Activated CD4-positive, alpha-beta T cell treated with anti-CD3 and anti-CD28 coated beads, Interleukin-2, amount 10 ng/mL, durations not matched to agents 7 days and 5 days (primary cell): ENCODE results near the gene PKD1. TPM values are rescaled to one million over a fixed set of nuclear protein-coding genes. Genes with fewer than 3 reads are reported as not detected.

Source experiments
- CTCF ChIA-PET: fragments of 350-600 bp; sonication (Branson Sonifier 250); formaldehyde crosslinking; loops from one replicate; lab custom pipeline; 2021; ENCODE audit warnings: antibody characterized with exemption; lab: Charles Lee
- POLR2A ChIA-PET: fragments of 350-600 bp; sonication (Branson Sonifier 250); formaldehyde crosslinking; loops from one replicate; lab custom pipeline; 2021; ENCODE audit warnings: antibody characterized with exemption; lab: Charles Lee
- DNase-seq: peaks from one replicate; pipeline ENCODE4 v3.0.0-alpha.2; 2020
- H3K27ac Mint-ChIP-seq: one replicate; pipeline ENCODE4 v1.8.0; 2021; ENCODE audit warnings: mild to moderate bottlenecking, moderate library complexity, mixed read lengths
- H3K27me3 Mint-ChIP-seq: one replicate; pipeline ENCODE4 v1.8.0; 2021; ENCODE audit warnings: mixed read lengths
- H3K36me3 Mint-ChIP-seq: one replicate; pipeline ENCODE4 v1.8.0; 2021; ENCODE audit warnings: low read depth, mixed read lengths
- H3K4me1 Mint-ChIP-seq: one replicate; pipeline ENCODE4 v1.8.0; 2021; ENCODE audit warnings: mixed read lengths
- H3K4me3 Mint-ChIP-seq: one replicate; pipeline ENCODE4 v1.8.0; 2021; ENCODE audit warnings: mild to moderate bottlenecking, moderate library complexity, mixed read lengths
- H3K9me3 Mint-ChIP-seq: one replicate; pipeline ENCODE4 v1.8.0; 2021; ENCODE audit warnings: mixed read lengths
- total RNA-seq, 2 experiments: library from RNA; stranded (reverse); gene quantifications; one replicate each; pipeline ENCODE4 v1.2.3, GENCODE V29; 2021

The PKD1 gene
- total RNA-seq, 2 experiments from 2014 or later = 72.9 to 77.2 TPM

- no peak for DNase-seq
- ChIA-PET CTCF (no interaction called here), POLR2A (no interaction called here)
- Mint-ChIP-seq H3K27ac (no peak overlapping the region), H3K27me3 (no peaks in the 10 kb centered on the region), H3K9me3 (no peaks in the 10 kb centered on the region), H3K36me3 (peaks cover 4% of the 10 kb centered on the region), H3K4me1 (no peaks in the 10 kb centered on the region), H3K4me3 (no peak overlapping the region)
Observed at GRCh38 chr16:2176047-2176446, 40.3 kb upstream of the PKD1 start.

GRCh38 chr16:2175454-2175853 is 39.8 kb upstream of the PKD1 start:
- DNase-seq = no peak
- Mint-ChIP-seq H3K9me3 (no peaks in the 10 kb centered on the region), H3K36me3 (peaks cover 4% of the 10 kb centered on the region), H3K27me3 (no peaks in the 10 kb centered on the region), H3K27ac (no peak overlapping the region), H3K4me3 (no peak overlapping the region), H3K4me1 (no peaks in the 10 kb centered on the region)
- ChIA-PET POLR2A (no interaction called here), CTCF (no interaction called here)

GRCh38 chr16:2174396-2175131 is 38.9 kb upstream of the PKD1 start:
- Mint-ChIP-seq H3K4me3 (no peak overlapping the region), H3K4me1 (no peaks in the 10 kb centered on the region), H3K27me3 (no peaks in the 10 kb centered on the region), H3K36me3 (peaks cover 4% of the 10 kb centered on the region), H3K27ac (no peak overlapping the region), H3K9me3 (no peaks in the 10 kb centered on the region)
- no peak for DNase-seq
- ChIA-PET POLR2A (no interaction called here), CTCF (interaction anchor here (1.0 kb wide), 1 partner anchor 73 kb away, joined by 4 read pairs; no protein-coding TSS in a partner anchor)

DNA sequence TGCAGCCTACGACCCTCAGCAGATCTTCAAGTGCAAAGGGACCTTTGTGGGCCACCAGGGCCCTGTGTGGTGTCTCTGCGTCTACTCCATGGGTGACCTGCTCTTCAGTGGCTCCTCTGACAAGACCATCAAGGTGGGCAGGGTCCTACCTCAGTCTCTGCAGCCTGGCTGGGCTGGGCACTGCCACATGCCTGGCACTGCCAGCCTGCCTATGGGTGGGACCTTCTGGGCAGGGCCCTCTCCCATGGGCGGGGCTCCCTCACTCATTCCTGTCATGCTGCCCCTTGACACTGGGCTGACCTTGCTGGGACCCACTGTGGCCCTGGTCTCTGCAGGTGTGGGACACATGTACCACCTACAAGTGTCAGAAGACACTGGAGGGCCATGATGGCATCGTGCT is 38.2 kb upstream of the PKD1 start:
- Mint-ChIP-seq H3K4me3 (no peak overlapping the region), H3K36me3 (peaks cover 4% of the 10 kb centered on the region), H3K27me3 (no peaks in the 10 kb centered on the region), H3K27ac (no peak overlapping the region), H3K4me1 (no peaks in the 10 kb centered on the region), H3K9me3 (no peaks in the 10 kb centered on the region)
- no peak for DNase-seq
- POLR2A ChIA-PET = no interaction called here
- CTCF ChIA-PET = interaction anchor here (1.0 kb wide), 1 partner anchor 73 kb away, joined by 4 read pairs; no protein-coding TSS in a partner anchor

DNA sequence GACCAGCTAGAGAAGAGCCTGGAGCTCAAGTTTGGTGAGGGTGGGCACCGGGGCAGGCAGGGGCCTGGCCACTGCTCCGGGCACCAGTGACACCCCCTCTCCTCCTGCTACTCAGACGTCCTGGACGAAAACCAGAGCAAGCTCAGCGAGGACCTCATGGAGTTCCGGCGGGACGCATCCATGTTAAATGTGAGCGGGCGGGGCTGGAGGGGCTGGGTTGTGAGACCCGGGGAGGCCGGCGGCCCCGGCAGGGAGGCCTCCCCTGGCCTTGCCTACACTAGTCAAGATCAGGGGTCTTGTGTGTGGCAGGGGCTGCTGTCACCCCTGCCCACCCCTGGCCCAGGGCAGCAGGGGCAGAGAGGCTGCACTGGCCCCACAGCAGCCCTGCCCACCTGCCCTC is 37.7 kb upstream of the PKD1 start:
- Mint-ChIP-seq H3K9me3 (no peaks in the 10 kb centered on the region), H3K27me3 (no peaks in the 10 kb centered on the region), H3K4me1 (no peaks in the 10 kb centered on the region), H3K4me3 (no peak overlapping the region), H3K36me3 (peaks cover 4% of the 10 kb centered on the region), H3K27ac (no peak overlapping the region)
- POLR2A ChIA-PET = no interaction called here
- CTCF ChIA-PET = no interaction called here
- no peak for DNase-seq

- no peaks in the 10 kb centered on the region for H3K9me3 Mint-ChIP-seq
- no peak overlapping the region for H3K4me3 Mint-ChIP-seq
Observed at GRCh38 chr16:2172688-2173335, 37.1 kb upstream of the PKD1 start.

DNA sequence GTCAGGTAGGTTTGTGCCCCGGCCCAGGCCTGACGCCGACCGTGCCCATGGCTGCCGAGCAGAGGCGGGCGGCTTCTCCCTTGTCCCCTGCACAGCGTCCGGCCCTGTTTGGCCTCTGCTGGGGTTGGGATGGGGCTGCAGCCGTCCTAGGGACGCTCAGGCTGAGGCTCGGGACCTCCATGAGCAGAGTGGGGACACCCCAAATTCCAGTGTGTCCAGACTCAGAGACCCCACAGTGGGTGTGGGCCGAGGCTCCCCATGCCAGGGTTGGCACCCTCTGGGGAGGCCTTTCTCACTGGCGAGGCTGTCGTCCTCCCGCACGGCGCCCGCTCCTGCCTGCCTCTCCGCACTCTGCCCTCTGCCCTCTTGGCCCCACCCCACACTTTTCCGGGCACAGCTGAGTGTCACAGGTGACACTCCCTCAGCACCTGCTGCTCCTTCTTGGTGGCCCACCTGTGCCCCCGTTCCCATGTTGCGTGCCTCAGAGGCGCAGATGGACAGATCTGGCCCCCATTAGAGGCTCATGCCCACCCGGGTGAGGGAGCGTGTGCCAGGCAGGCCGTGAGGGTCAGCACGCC is 36.0 kb upstream of the PKD1 start:
- no peaks in the 10 kb centered on the region for H3K9me3 Mint-ChIP-seq
- no peak overlapping the region for H3K4me3 Mint-ChIP-seq
- CTCF ChIA-PET = no interaction called here
- peaks cover 2% of the 10 kb centered on the region for H3K36me3 Mint-ChIP-seq
- no peaks in the 10 kb centered on the region for H3K4me1 Mint-ChIP-seq
- DNase-seq = no peak
- no peak overlapping the region for H3K27ac Mint-ChIP-seq
- POLR2A ChIA-PET = no interaction called here
- H3K27me3 Mint-ChIP-seq = no peaks in the 10 kb centered on the region

More at GRCh38 chr16:2172688-2173335, 37.1 kb upstream of the PKD1 start:
- ChIA-PET POLR2A (no interaction called here), CTCF (interaction anchor here (0.9 kb wide), 1 partner anchor 18 kb away, joined by 4 read pairs; no protein-coding TSS in a partner anchor)
- peaks cover 4% of the 10 kb centered on the region for H3K36me3 Mint-ChIP-seq
- DNase-seq = no peak
- no peaks in the 10 kb centered on the region for H3K27me3 Mint-ChIP-seq
- H3K4me1 Mint-ChIP-seq = no peaks in the 10 kb centered on the region
- H3K27ac Mint-ChIP-seq = no peak overlapping the region

DNA sequence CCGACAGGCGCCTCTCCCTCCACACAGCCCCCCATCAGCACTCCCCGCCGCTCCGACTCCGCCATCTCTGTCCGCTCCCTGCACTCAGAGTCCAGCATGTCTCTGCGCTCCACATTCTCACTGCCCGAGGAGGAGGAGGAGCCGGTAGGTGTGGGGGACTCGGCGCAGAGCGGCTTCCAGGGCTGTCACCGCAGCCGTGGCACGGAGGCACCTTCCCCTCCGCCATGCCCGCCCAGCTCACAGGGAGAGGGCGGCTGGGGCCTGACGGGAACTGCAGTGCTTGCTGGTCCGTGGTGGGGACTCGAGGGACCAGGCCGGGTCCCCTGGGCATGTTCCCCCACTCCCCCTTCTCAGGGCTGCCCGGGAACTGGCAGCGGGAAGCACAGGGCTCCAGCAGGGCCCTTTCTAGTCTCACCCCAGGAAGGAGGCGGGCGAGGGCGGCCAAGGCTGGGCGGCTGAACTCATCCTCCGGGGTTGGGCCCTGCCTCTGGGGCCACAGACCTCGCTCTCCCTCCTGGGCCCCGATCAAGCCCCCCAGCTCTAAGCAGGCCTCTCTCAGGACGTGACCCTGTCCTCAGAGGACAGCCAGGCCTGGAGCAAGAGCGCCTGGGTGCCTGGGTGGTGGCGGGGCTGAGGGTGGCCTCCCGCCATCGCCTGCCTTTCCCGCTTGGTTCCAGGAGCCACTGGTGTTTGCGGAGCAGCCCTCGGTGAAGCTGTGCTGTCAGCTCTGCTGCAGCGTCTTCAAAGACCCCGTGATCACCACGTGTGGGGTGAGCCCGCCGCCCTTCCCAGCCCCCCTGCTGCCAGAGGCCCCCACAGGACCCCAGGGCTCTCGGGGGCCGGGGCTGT is 35.1 kb upstream of the PKD1 start:
- POLR2A ChIA-PET = no interaction called here
- Mint-ChIP-seq H3K27me3 (no peaks in the 10 kb centered on the region), H3K4me3 (no peak overlapping the region), H3K36me3 (peaks cover 5% of the 10 kb centered on the region), H3K9me3 (no peaks in the 10 kb centered on the region), H3K4me1 (no peaks in the 10 kb centered on the region), H3K27ac (no peak overlapping the region)
- DNase-seq = no peak
- CTCF ChIA-PET = no interaction called here

DNA sequence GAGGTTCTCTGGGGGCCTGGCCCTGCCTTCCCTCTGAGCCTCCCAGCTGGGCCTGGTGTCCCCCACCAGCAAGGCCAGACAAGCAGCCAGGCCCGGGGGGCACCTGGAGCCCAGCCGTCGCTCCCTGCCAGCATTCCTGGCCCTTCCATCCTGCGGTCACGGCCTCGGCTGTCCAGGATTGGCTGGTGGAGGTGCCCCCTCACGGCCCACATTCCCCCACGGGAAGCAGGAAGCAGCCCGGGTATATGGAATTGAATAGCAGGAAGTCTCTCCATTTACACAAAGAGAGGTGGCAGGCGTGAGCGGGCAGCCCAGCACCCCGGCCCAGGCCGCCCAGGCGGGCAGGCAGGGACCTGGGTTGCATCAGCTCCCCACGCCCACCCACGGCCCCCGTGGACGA is 34.4 kb upstream of the PKD1 start:
- H3K27ac Mint-ChIP-seq = no peak overlapping the region
- H3K36me3 Mint-ChIP-seq = peaks cover 7% of the 10 kb centered on the region
- no peak for DNase-seq
- H3K27me3 Mint-ChIP-seq = no peaks in the 10 kb centered on the region
- ChIA-PET POLR2A (no interaction called here), CTCF (no interaction called here)
- H3K9me3 Mint-ChIP-seq = no peaks in the 10 kb centered on the region
- no peak overlapping the region for H3K4me3 Mint-ChIP-seq
- no peaks in the 10 kb centered on the region for H3K4me1 Mint-ChIP-seq

DNA sequence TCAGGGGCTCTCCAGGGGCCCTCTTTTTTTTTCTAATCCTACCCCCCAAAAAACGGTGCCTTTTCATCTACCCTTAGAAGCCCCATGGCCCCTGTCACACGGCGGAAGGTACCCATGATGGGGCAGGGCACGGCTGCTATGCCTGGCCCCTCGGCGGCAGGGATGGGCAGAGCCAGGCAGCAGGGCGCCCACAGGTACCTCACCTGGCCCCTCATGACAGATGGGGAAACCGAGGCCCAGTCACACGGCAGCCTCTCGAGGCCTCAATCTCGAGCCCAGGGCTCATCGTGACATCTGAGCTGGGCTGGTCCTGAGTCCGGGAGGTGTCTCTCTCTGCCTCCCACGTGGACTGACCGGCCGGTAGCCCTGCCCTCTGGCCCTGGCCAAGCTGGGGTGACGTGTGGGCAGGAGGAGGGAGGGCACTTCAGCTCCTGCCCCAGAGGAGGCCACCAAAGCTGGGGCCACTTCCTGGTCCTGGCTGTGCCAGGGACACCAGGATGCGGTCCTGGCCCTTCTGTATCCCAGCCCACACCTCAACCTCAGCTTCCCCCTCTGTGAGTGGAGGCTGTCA is 31.5 kb upstream of the PKD1 start:
- Mint-ChIP-seq H3K4me3 (no peak overlapping the region), H3K27me3 (no peaks in the 10 kb centered on the region), H3K36me3 (peaks cover 17% of the 10 kb centered on the region), H3K4me1 (no peaks in the 10 kb centered on the region), H3K27ac (no peak overlapping the region), H3K9me3 (no peaks in the 10 kb centered on the region)
- ChIA-PET POLR2A (no interaction called here), CTCF (interaction anchor here (0.6 kb wide), 1 partner anchor 27 kb away, joined by 3 read pairs; no protein-coding TSS in a partner anchor)
- no peak for DNase-seq

DNA sequence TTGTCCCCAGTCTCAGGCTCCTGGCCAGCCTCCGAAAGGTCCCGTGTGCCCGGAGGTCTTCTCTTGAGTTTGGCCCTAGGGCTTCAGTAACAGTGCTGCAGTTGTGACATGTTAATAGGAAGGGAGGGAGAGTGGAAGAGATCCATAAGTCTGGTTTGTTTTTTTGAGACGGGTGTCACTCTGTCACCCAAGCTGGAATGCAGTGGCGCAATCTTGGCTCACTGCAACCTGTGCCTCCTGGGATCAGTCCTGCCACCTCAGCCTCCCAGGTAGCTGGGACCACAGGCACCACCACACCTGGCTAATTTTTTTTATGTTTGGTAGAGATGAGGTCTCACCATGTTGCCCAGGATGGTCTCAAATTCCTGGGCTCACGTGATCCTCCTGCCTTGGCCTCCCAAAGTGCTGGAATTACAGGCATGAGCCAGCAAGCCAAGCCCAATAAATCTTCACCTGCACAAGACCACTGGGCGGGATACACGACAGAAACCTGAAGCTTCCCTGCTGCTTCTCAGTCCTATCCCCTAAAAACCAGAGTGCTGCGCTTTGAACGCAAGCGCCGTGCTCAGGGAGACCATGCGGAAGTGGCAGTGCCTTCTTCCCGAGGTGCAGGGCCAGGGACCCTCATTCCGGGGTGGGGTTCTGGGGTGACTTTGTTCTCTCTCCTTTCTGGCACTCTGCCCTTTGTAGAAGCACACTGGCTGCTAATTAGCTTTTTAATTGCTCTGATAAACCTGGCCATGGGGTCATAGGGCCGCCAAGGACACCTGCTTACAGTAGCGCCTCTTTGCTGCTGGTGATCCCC is 30.8 kb upstream of the PKD1 start:
- H3K9me3 Mint-ChIP-seq = no peaks in the 10 kb centered on the region
- ChIA-PET POLR2A (no interaction called here), CTCF (interaction anchor here (0.6 kb wide), 1 partner anchor 26 kb away, joined by 3 read pairs; no protein-coding TSS in a partner anchor)

GRCh38 chr16:2165861-2166260 is 30.2 kb upstream of the PKD1 start:
- H3K9me3 Mint-ChIP-seq = no peaks in the 10 kb centered on the region
- no peaks in the 10 kb centered on the region for H3K27me3 Mint-ChIP-seq
- ChIA-PET POLR2A (no interaction called here), CTCF (no interaction called here)
- peaks cover 20% of the 10 kb centered on the region for H3K36me3 Mint-ChIP-seq
- H3K27ac Mint-ChIP-seq = no peak overlapping the region
- H3K4me3 Mint-ChIP-seq = no peak overlapping the region
- no peaks in the 10 kb centered on the region for H3K4me1 Mint-ChIP-seq
- no peak for DNase-seq

More for the DNA sequence above, 30.8 kb upstream of the PKD1 start:
- Mint-ChIP-seq H3K27ac (no peak overlapping the region), H3K4me3 (no peak overlapping the region), H3K27me3 (no peaks in the 10 kb centered on the region), H3K4me1 (no peaks in the 10 kb centered on the region), H3K36me3 (peaks cover 20% of the 10 kb centered on the region)
- DNase-seq = no peak
